HepG2 (cell line): ENCODE data around the gene PLLP. TPM values are rescaled to one million over a fixed set of nuclear protein-coding genes. Genes with fewer than 3 reads are reported as not detected.

Experiments
- ATF7 ChIP-seq, 2 experiments: fragments of 450-650 bp in 1 of 2; sonication (generic) in 1 of 2; formaldehyde crosslinking in 1 of 2; IDR thresholded peaks; 2 replicates each; pipeline versions ENCODE4 v1.4.0 to v1.6.1; 2016 to 2020; ENCODE audit warnings: antibody characterized with exemption in 1 of 2, mild to moderate bottlenecking in 1 of 2, missing genetic modification reagents in 1 of 2
- E2F1 ChIP-seq: sonication (generic); formaldehyde crosslinking; IDR thresholded peaks from 2 replicates; pipeline ENCODE4 v1.5.0; 2020; ENCODE audit warnings: missing genetic modification reagents
- FOXK1 ChIP-seq: sonication (generic); formaldehyde crosslinking; IDR thresholded peaks from 2 replicates; pipeline ENCODE4 v1.4.0; 2020; ENCODE audit warnings: low read depth, missing genetic modification reagents, borderline replicate concordance
- GTF2F1 ChIP-seq: fragments of 150-350 bp; IDR thresholded peaks from 2 replicates; pipeline ENCODE4 v1.6.1; 2014; ENCODE audit warnings: low read length
- MIER2 ChIP-seq: IDR thresholded peaks from 2 replicates; pipeline ENCODE4 v1.6.1; 2016; ENCODE audit warnings: missing biosample characterization, missing genetic modification reagents
- PHF21A ChIP-seq: sonication (generic); formaldehyde crosslinking; IDR thresholded peaks from 2 replicates; pipeline ENCODE4 v1.5.0; 2020; ENCODE audit warnings: mild to moderate bottlenecking, missing genetic modification reagents
- RBAK ChIP-seq: sonication (generic); formaldehyde crosslinking; IDR thresholded peaks from 2 replicates; pipeline ENCODE4 v1.5.1; 2020; ENCODE audit warnings: mild to moderate bottlenecking, missing genetic modification reagents
- RFX1 ChIP-seq: fragments of 450-650 bp; IDR thresholded peaks from 2 replicates; pipeline ENCODE4 v1.6.1; 2017
- RFXAP ChIP-seq: sonication (generic); formaldehyde crosslinking; IDR thresholded peaks from 2 replicates; pipeline ENCODE4 v1.4.0; 2020; ENCODE audit warnings: missing genetic modification reagents, borderline replicate concordance
- RORA ChIP-seq: sonication (generic); formaldehyde crosslinking; IDR thresholded peaks from 2 replicates; pipeline ENCODE4 v1.5.0; 2020; ENCODE audit warnings: mild to moderate bottlenecking, missing genetic modification reagents, moderate library complexity
- SMAD9 ChIP-seq: sonication (generic); formaldehyde crosslinking; IDR thresholded peaks from 2 replicates; pipeline ENCODE4 v1.5.1; 2020; ENCODE audit warnings: mild to moderate bottlenecking, missing genetic modification reagents
- TARDBP ChIP-seq: sonication (generic); formaldehyde crosslinking; IDR thresholded peaks from 2 replicates; pipeline ENCODE4 v1.8.0; 2022; ENCODE audit warnings: mild to moderate bottlenecking, missing genetic modification reagents
- U2AF2 ChIP-seq: fragments of 200-400 bp; formaldehyde crosslinking; IDR thresholded peaks from 2 replicates; pipeline ENCODE4 v1.6.1; 2017; ENCODE audit warnings: low read depth, mild to moderate bottlenecking, low read length
- YEATS2 ChIP-seq: sonication (generic); formaldehyde crosslinking; IDR thresholded peaks from 2 replicates; pipeline ENCODE4 v1.4.0; 2020; ENCODE audit warnings: missing genetic modification reagents, borderline replicate concordance
- ZBTB10 ChIP-seq: sonication (generic); formaldehyde crosslinking; IDR thresholded peaks from 2 replicates; pipeline ENCODE4 v1.4.0; 2020; ENCODE audit warnings: missing genetic modification reagents, borderline replicate concordance
- ZBTB37 ChIP-seq: sonication (generic); formaldehyde crosslinking; IDR thresholded peaks from 2 replicates; pipeline ENCODE4 v1.4.0; 2020; ENCODE audit warnings: mild to moderate bottlenecking, missing genetic modification reagents
- ZNF17 ChIP-seq: sonication (generic); formaldehyde crosslinking; IDR thresholded peaks from 2 replicates; pipeline ENCODE4 v1.5.0; 2020; ENCODE audit warnings: mild to moderate bottlenecking, missing genetic modification reagents
- ZNF34 ChIP-seq: sonication (generic); formaldehyde crosslinking; IDR thresholded peaks from 2 replicates; pipeline ENCODE4 v1.4.0; 2020; ENCODE audit warnings: mild to moderate bottlenecking, missing genetic modification reagents, borderline replicate concordance
- ZNF430 ChIP-seq: sonication (generic); formaldehyde crosslinking; IDR thresholded peaks from 2 replicates; pipeline ENCODE4 v1.9.0; 2021; ENCODE audit warnings: mild to moderate bottlenecking, missing genetic modification reagents
- ZNF44 ChIP-seq: sonication (generic); formaldehyde crosslinking; IDR thresholded peaks from 2 replicates; pipeline ENCODE4 v1.5.1; 2020; ENCODE audit warnings: mild to moderate bottlenecking, missing genetic modification reagents
- ZNF510 ChIP-seq: sonication (generic); formaldehyde crosslinking; IDR thresholded peaks from 2 replicates; pipeline ENCODE4 v1.4.0; 2020; ENCODE audit warnings: low read depth, mild to moderate bottlenecking, missing genetic modification reagents
- ZNF572 ChIP-seq: sonication (generic); formaldehyde crosslinking; IDR thresholded peaks from 2 replicates; pipeline ENCODE4 v1.5.1; 2020; ENCODE audit warnings: mild to moderate bottlenecking, missing genetic modification reagents
- ZNF629 ChIP-seq: sonication (generic); formaldehyde crosslinking; conservative IDR thresholded peaks from 2 replicates; pipeline ENCODE4 v1.5.0; 2020; ENCODE audit warnings: missing genetic modification reagents
- ZNF7 ChIP-seq: IDR thresholded peaks from 2 replicates; pipeline ENCODE4 v1.6.1; 2016; ENCODE audit warnings: missing biosample characterization, missing genetic modification reagents
- polyA plus RNA-seq, 8 experiments: library from polyadenylated mRNA; depleted of rRNA in 3 of 8; stranded (reverse) in 7 of 8; unstranded in 1 of 8; fragments of >200 nt; fragmentation: Illumina TruSeq in 4 of 8; extraction: Trizol in 4 of 8; gene quantifications; 2 replicates each; pipeline versions ENCODE4 v1.2.1 to v1.2.3, GENCODE V29; 2011 to 2016; ENCODE audit warnings: low read depth in 4 of 8, missing spikeins in 1 of 8, mixed read lengths in 1 of 8; ENCODE audit not compliant: insufficient read depth in 1 of 8
- total RNA-seq, 5 experiments: library from RNA; depleted of rRNA; stranded (reverse); fragments of >200 nt; fragmentation: Illumina TruSeq; extraction: Trizol; gene quantifications; 2 replicates each; pipeline ENCODE4 v1.2.3, GENCODE V29; 2016; ENCODE audit warnings: low read depth in 1 of 5

Gene PLLP
- total and polyA plus RNA-seq, 2 of the 13 experiments (the other 11 are each of a cell fraction or from before 2014, with no cell fraction given): 60.6 to 127 TPM

GRCh38 chr16:57303021-57303909 lies 18.8 kb upstream of the PLLP start (continued):
- TF ChIP-seq ZBTB37 (CRISPR knock-in tag) (no peak), RFXAP (CRISPR knock-in tag) (no peak), ZNF7 (CRISPR knock-in tag) (0 out of 2 replicates have a peak, but pooled peaks have one; percentile 5), RFX1 (no peak), ZNF17 (CRISPR knock-in tag) (no peak), ZNF34 (CRISPR knock-in tag) (0 out of 2 replicates have a peak, but pooled peaks have one; percentile 1), ZNF510 (CRISPR knock-in tag) (no peak), MIER2 (no peak), YEATS2 (0 out of 2 replicates have a peak, but pooled peaks have one; percentile 2), ZNF572 (CRISPR knock-in tag) (peak; percentile 51; the same call in 1 of the 2 replicates), RBAK (CRISPR knock-in tag) (no peak), TARDBP (CRISPR knock-in tag) (no peak), E2F1 (CRISPR knock-in tag) (no peak), GTF2F1 (no peak), RORA (CRISPR knock-in tag) (no peak), ZBTB10 (CRISPR knock-in tag) (0 out of 2 replicates have a peak, but pooled peaks have one; percentile 33), ATF7 (IDR thresholded peaks at IDR 0.05) (no peak), ATF7 (CRISPR knock-in tag; IDR thresholded peaks at IDR 0.05) (no peak), SMAD9 (CRISPR knock-in tag) (no peak), PHF21A (CRISPR knock-in tag) (peak; percentile 15; the same call in 1 of the 2 replicates), U2AF2 (no peak), ZNF44 (CRISPR knock-in tag) (no peak), ZNF629 (CRISPR knock-in tag) (peak; percentile 75), FOXK1 (no peak), ZNF430 (CRISPR knock-in tag) (no peak)
